Measurements from ENCODE around the gene MYO15A.
"Not testable (repeated sequence)": the region's sequence is repeated elsewhere in the genome, so short reads cannot be mapped to it uniquely, and the experiment has no call there.

The MYO15A gene

DNA sequence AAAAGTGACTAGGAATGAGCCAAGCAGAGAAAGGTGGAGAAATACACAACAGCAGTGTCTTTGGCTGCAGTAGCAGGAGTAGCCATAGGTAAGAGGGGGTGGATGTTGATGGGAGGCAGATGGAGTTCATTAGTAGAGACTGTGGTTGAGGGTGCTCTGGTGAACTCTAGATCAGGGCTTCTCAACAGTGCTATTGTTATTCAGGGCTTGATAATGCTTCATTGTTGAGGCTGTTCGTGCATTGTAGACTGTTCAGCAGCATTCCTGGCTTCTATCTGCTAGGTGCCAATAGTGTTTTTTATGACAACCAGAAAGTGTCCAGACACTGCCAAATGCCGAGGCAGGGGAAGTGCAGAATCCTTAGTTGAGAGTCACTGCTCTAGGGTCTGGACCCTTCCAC, 78.7 kb downstream of the MYO15A start:
- no peak for DNase-seq

- DNase-seq, result no peak
These were observed 79.5 kb downstream of the MYO15A start for GRCh38 chr17:18187821-18188761.

GRCh38 chr17:18190628-18191235, 82.2 kb downstream of the MYO15A start:
- no peak for DNase-seq

GRCh38 chr17:18191236-18191667, 82.7 kb downstream of the MYO15A start:
- no peak for DNase-seq

DNA sequence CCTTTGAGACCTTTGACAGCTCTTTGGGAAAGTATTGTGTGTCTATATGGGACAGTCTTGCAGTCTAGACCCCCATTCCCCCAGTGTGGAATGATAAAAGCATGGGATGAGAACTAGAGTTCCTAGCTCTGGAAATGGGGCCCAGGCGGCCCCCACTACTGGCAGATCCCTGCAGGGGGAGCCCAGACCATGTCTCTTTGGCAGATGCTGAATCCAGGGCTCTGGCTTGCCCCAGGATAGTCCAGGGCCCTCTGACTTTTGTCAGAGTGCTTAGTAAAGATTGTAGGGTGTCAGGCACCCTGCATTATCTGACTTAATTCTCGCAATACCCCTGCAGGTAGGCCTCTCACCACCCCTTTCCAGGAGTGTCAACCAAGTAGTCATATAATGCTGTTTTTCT, 83.4 kb downstream of the MYO15A start:
- no peak for DNase-seq

- DNase-seq, result no peak
These were observed 85.8 kb downstream of the MYO15A start for GRCh38 chr17:18194394-18194793.

- no peak for DNase-seq
These were observed 86.2 kb downstream of the MYO15A start for GRCh38 chr17:18194804-18195203.

GRCh38 chr17:18195246-18195645, 86.7 kb downstream of the MYO15A start:
- no peak for DNase-seq

- DNase-seq, result no peak
These were observed 89.1 kb downstream of the MYO15A start for GRCh38 chr17:18197535-18198194.

- no peak for DNase-seq
These were observed 90.0 kb downstream of the MYO15A start for GRCh38 chr17:18198530-18198929.

GRCh38 chr17:18201108-18201507, 92.6 kb downstream of the MYO15A start:
- no peak for DNase-seq

DNA sequence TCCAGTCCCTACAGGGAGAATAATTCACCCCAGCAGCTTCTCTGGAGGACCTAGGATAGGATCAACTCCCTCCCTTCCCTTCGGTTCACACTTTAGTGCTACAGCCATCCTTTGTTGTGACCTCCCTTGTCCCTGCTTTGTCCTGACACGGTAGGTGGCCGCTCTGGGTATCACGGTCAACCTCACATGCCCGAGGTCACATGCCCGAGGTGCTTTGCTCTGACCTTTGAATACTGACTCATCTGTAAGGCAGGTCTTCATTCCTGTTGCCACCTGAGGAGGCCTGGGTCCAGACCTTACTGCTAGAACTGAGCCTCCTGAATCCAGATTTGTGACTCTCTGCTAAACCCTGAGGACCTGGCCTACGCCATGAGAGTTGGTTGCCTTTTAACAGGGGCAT, 94.8 kb downstream of the MYO15A start:
- DNase-seq, result no peak

- DNase-seq, result no peak
These were observed 97.3 kb downstream of the MYO15A start for GRCh38 chr17:18205861-18206260.

DNA sequence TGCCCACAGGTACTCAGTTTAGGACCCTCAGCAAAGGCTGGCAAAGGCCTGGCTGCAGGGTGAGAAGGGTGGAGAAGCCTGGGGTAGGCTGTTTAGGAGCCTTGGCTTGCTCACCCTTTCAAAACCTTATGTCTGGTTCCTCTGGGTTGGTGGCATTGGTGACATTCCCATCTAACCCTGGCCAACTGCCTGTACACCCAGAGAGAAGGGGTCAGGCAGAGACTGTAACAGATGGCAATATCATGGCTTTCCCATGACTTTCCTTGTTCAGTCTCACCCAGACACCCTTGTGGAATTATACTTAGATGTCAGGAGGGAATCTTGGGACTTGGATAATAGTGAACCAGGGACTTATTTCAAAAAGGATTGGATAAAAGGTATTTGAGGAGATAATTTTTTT, 98.4 kb downstream of the MYO15A start:
- no peak for DNase-seq

GRCh38 chr17:18208092-18208491, 99.5 kb downstream of the MYO15A start:
- DNase-seq, result no peak

GRCh38 chr17:18213666-18214270, 105.2 kb downstream of the MYO15A start:
- DNase-seq, result no peak

- not testable (repeated sequence) for DNase-seq
These were observed 108.3 kb downstream of the MYO15A start for GRCh38 chr17:18216906-18217305.

DNA sequence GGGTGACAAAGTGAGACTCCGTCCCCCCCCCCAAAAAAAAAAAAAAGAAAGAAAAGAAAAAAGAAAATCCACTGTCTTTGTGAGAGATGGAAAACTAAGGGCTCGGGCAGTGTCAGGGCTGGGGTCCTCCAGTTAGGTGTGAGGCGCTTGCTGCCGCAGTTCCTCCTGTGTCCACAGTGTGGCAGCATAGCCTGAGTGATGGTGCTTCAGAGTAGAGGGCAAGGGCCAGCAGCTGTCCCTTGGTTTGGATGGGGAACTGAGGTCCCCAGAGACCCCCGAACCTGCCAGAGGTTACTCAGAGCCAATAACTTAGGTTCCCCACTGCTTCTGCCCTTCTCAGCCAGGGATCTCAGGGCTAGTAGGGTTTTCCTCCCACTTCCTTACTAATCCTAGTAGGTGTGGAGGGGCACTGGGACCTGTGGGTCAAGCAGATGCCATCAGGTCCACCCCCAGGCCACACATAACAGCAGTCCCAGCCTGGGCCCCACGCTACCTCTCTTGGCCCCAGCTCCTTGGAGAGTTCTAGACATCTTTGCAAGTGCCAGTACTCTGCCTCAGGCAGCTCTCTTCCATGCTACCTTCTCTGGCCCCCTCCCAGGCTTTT, 109.0 kb downstream of the MYO15A start:
- peak; percentile 18 to 64 (median 20) for DNase-seq

DNA sequence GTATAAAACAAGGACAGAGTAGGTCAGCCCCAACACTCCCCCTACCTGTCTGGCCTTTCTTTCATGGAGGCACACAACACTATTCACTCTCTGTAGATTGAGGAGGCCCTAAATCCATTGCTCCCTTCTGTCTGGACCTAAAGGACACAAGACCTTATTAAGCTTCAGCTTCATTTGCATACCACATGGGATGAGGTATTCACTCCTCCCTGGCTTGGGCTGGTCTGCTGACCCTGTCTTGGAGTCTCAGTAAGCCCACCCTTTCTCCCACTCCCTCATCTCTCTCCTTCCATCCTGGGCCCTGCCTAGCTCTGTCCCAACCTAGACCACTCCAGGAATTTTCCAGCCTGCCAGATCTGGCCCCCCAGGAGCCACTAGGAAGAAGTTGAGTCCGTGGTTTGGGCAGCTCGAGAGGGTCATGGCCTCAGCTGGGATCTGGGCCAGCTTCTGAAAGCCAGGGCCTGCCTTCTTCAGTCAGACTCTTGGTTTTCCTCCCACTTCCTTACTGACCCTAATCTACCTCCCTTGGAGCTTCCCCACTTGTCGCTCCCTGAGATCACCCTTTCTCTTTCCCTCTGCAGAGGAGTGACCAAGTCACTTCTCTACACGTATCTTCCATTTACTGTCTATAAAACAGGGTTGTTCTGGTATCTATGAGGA, 110.3 kb downstream of the MYO15A start:
- DNase-seq, result no peak

GRCh38 chr17:18224053-18224386, 115.5 kb downstream of the MYO15A start:
- DNase-seq, result no peak

- DNase-seq, result no peak
These were observed 116.0 kb downstream of the MYO15A start for GRCh38 chr17:18224387-18225120.

Measured in NCI-H1417 (cell line).